HG03575 (cell line): ENCODE data around the gene ZC3H4.
"Not testable (repeated sequence)": the region's sequence is repeated elsewhere in the genome, so short reads cannot be mapped to it uniquely, and the experiment has no call there.

Experiments used
- ATAC-seq: cut with Tn5 transposase; IDR thresholded peaks from one replicate; pipeline ENCODE4 v1.9.1; 2021; ENCODE audit not compliant: unreplicated experiment, insufficient number of reproducible peaks, low FRiP score; ENCODE audit errors: extremely low read depth

ZC3H4 gene

GRCh38 chr19:47094557-47095475 lies 18.8 kb downstream of the ZC3H4 start:
- ATAC-seq = no peak

- ATAC-seq = no peak
Observed at GRCh38 chr19:47093841-47094240, 19.7 kb downstream of the ZC3H4 start.

GRCh38 chr19:47093254-47093653 lies 20.3 kb downstream of the ZC3H4 start:
- no peak for ATAC-seq

GRCh38 chr19:47089767-47090350 lies 23.7 kb downstream of the ZC3H4 start:
- ATAC-seq = no peak

- ATAC-seq = no peak
Observed at GRCh38 chr19:47086280-47086679, 27.3 kb downstream of the ZC3H4 start.

- ATAC-seq = no peak
Observed at GRCh38 chr19:47084879-47085439, 28.6 kb downstream of the ZC3H4 start.

GRCh38 chr19:47082493-47082892 lies 31.1 kb downstream of the ZC3H4 start:
- ATAC-seq = no peak

- no peak for ATAC-seq
Observed at GRCh38 chr19:47081095-47081494, 32.5 kb downstream of the ZC3H4 start.

GRCh38 chr19:47078351-47078750 lies 35.2 kb downstream of the ZC3H4 start:
- ATAC-seq = not testable (repeated sequence)

- no peak for ATAC-seq
Observed at GRCh38 chr19:47075941-47076340, 37.6 kb downstream of the ZC3H4 start.

GRCh38 chr19:47075179-47075810 lies 38.3 kb downstream of the ZC3H4 start:
- ATAC-seq = no peak

GRCh38 chr19:47074621-47075020 lies 39.0 kb downstream of the ZC3H4 start:
- no peak for ATAC-seq

GRCh38 chr19:47073574-47073973 lies 40.0 kb downstream of the ZC3H4 start:
- no peak for ATAC-seq

- no peak for ATAC-seq
Observed at GRCh38 chr19:47072323-47072722, 41.3 kb downstream of the ZC3H4 start.

GRCh38 chr19:47071731-47072130 lies 41.8 kb downstream of the ZC3H4 start:
- ATAC-seq = no peak

GRCh38 chr19:47070756-47071155 lies 42.8 kb downstream of the ZC3H4 start:
- no peak for ATAC-seq

GRCh38 chr19:47069795-47070194 lies 43.8 kb downstream of the ZC3H4 start:
- ATAC-seq = no peak

- no peak for ATAC-seq
Observed at GRCh38 chr19:47068876-47069406, 44.6 kb downstream of the ZC3H4 start.

- ATAC-seq = no peak
Observed at GRCh38 chr19:47068246-47068645, 45.3 kb downstream of the ZC3H4 start.
